Measurements from ENCODE around the gene BIRC5. TPM values are rescaled to one million over a fixed set of nuclear protein-coding genes. Genes with fewer than 3 reads are reported as not detected.
"Not testable (repeated sequence)": the region's sequence is repeated elsewhere in the genome, so short reads cannot be mapped to it uniquely, and the experiment has no call there.

The BIRC5 gene
- total RNA-seq, 2 donors from 2014 or later, result 0.19 to 1.7 TPM

GRCh38 chr17:78219396-78220150 lies 5.5 kb downstream of the BIRC5 start:
- intact Hi-C loops (cut with DNase I), result no loop called here

DNA sequence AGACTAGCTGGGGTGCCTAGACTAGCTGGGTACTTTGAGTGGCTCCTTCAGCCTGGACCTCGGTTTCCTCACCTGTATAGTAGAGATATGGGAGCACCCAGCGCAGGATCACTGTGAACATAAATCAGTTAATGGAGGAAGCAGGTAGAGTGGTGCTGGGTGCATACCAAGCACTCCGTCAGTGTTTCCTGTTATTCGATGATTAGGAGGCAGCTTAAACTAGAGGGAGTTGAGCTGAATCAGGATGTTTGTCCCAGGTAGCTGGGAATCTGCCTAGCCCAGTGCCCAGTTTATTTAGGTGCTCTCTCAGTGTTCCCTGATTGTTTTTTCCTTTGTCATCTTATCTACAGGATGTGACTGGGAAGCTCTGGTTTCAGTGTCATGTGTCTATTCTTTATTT lies 9.0 kb downstream of the BIRC5 start:
- no peak for DNase-seq (ENCODE audit: low spot score)
- intact Hi-C loops (cut with DNase I), result no loop called here

More at GRCh38 chr17:78219396-78220150, 5.5 kb downstream of the BIRC5 start:
- DNase-seq (ENCODE audit: low spot score), result no peak

DNA sequence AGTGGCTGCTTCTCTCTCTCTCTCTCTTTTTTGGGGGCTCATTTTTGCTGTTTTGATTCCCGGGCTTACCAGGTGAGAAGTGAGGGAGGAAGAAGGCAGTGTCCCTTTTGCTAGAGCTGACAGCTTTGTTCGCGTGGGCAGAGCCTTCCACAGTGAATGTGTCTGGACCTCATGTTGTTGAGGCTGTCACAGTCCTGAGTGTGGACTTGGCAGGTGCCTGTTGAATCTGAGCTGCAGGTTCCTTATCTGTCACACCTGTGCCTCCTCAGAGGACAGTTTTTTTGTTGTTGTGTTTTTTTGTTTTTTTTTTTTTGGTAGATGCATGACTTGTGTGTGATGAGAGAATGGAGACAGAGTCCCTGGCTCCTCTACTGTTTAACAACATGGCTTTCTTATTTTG lies 9.7 kb downstream of the BIRC5 start:
- DNase-seq (ENCODE audit: low spot score), result no peak
- intact Hi-C loops (cut with DNase I), result no loop called here

DNA sequence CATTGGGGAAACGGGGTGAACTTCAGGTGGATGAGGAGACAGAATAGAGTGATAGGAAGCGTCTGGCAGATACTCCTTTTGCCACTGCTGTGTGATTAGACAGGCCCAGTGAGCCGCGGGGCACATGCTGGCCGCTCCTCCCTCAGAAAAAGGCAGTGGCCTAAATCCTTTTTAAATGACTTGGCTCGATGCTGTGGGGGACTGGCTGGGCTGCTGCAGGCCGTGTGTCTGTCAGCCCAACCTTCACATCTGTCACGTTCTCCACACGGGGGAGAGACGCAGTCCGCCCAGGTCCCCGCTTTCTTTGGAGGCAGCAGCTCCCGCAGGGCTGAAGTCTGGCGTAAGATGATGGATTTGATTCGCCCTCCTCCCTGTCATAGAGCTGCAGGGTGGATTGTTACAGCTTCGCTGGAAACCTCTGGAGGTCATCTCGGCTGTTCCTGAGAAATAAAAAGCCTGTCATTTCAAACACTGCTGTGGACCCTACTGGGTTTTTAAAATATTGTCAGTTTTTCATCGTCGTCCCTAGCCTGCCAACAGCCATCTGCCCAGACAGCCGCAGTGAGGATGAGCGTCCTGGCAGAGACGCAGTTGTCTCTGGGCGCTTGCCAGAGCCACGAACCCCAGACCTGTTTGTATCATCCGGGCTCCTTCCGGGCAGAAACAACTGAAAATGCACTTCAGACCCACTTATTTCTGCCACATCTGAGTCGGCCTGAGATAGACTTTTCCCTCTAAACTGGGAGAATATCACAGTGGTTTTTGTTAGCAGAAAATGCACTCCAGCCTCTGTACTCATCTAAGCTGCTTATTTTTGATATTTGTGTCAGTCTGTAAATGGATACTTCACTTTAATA lies 10.4 kb downstream of the BIRC5 start:
- intact Hi-C loops (cut with DNase I), result no loop called here
- DNase-seq (ENCODE audit: low spot score), result no peak

- DNase-seq (ENCODE audit: low spot score), result no peak
- intact Hi-C loops (cut with DNase I), result no loop called here
Observed at GRCh38 chr17:78225088-78225865, 11.2 kb downstream of the BIRC5 start.

DNA sequence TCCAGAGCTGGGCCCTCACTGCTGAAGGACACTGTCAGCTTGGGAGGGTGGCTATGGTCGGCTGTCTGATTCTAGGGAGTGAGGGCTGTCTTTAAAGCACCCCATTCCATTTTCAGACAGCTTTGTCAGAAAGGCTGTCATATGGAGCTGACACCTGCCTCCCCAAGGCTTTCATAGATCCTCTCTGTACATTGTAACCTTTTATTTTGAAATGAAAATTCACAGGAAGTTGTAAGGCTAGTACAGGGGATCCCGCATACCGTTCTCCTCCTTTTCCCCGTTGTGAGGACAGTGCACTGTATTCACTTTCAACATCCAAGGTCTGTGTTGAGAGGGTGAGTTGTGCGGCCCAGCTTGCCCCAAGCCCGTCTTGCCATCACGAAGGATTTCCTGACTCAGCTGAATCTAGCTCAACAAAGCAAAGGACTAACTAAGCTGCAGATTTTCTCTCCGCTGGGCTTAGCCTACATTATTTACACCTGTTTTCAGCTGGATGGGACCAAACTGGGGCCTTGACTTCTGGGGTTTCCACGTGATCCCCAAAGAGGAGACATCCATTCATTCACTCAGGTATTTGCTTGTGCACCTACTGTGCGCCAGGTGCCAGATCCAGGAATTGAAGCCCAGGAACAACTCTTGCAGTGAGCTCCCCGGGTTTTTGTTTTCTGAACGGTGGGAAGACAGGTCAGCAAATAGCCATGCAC lies 12.2 kb downstream of the BIRC5 start:
- intact Hi-C loops (cut with DNase I), result no loop called here
- no peak for DNase-seq (ENCODE audit: low spot score)

DNA sequence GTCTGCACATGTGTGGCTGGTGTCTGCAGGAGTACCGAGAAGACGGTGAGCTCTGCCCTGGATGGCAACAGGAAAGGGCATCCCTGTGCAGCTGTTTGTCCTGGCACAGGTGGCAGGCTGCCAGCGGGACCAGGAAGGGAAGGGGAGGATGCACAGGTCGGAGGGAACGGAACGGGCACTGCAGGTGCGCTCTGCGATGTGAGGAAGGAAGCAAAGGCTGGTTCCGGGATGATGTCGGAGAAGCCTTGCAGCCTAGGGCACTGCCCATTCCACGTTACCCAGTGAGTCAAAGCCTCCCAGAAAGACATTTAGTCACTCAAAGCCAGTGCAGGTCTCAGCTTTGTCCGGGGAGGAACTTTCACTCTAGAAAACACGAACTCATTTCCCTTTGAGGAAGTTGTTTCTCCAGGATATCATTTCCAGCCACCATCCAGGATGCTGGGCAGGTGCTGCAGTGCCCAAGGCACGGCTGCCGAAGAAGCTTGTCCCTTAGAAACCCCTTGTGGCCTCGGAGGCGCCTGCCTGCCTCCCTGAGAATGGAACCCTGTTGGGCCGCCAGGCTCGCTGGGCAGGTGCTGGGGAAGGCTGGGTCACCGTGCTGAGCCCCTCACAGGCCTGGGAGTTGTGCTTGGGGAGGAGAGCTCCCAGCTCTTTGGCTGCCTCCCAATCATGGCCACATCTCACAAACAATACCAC lies 12.9 kb downstream of the BIRC5 start:
- intact Hi-C loops (cut with DNase I), result no loop called here
- DNase-seq (ENCODE audit: low spot score), result no peak

- DNase-seq (ENCODE audit: low spot score), result no peak
- intact Hi-C loops (cut with DNase I), result no loop called here
Observed at GRCh38 chr17:78227455-78227916, 13.4 kb downstream of the BIRC5 start.

DNA sequence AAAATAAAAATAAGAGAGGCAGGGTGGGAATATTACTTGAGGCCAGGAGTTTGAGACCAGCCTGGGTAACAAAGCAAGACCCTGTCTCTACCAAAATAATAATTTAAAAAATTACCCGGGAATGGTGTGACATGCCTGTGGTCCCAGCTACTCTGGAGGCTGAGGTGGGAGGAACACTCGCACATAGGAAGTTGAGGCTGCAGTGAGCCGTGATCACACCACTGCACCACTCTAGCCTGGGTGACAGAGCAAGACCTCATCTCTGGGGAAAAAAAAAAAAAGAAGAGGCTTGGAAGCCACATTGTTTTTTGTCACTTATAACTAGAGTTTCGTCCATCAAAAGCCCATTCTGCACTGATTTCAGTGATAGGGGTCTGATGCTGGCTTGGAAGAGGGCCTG lies 14.1 kb downstream of the BIRC5 start:
- no peak for DNase-seq (ENCODE audit: low spot score)
- intact Hi-C loops (cut with DNase I), result no loop called here

GRCh38 chr17:78230252-78230962 lies 16.4 kb downstream of the BIRC5 start:
- intact Hi-C loops (cut with DNase I), result no loop called here
- DNase-seq (ENCODE audit: low spot score), result no peak

GRCh38 chr17:78230996-78231935 lies 17.2 kb downstream of the BIRC5 start, which contains the start of gene TMEM235:
Gene TMEM235 (plus strand): TSS chr17:78231631. CDS start chr17:78232024, 393 bp downstream.
- intact Hi-C loops (cut with DNase I), result no loop called here
- no peak for DNase-seq (ENCODE audit: low spot score)

DNA sequence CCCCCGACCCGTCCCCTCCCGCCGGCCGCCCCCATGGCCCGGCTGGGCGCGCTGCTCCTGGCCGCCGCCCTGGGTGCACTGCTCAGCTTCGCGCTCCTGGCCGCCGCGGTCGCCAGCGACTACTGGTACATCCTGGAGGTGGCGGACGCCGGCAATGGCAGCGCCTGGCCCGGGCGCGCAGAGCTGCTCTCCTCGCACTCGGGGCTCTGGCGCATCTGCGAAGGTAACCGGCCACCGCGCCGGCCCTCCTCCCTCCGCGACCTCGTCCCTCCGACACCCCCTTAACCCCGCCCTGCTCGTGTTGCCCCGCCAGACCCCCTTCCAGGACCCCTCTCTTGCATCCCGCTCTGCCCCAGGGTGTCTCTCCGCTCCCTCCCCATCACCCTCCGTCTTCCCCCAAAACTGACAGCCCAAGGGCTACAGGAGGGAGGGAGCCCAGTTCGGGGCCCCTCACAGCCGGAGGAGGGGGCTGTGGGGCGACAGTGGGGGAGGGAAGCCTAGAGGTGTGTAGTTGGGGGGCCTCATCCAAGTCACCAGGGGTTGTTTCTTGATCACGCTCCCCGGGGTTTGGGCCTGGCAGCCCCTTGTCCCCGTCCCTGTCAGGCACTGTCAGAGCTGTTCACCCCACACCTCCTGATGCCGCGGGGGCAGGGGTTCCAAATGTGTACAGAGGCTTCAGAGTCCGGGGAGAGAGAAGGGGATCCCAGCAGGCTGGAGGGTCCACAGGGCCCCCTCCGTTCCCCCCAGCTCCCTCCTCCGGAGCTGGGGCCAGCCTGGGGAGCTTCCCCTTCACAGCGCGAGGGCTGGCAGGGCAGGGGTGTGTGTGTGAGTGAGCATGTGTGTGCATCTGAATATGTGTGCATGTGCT lies 18.2 kb downstream of the BIRC5 start:
- intact Hi-C loops (cut with DNase I), result no loop called here
- DNase-seq (ENCODE audit: low spot score), result no peak

DNA sequence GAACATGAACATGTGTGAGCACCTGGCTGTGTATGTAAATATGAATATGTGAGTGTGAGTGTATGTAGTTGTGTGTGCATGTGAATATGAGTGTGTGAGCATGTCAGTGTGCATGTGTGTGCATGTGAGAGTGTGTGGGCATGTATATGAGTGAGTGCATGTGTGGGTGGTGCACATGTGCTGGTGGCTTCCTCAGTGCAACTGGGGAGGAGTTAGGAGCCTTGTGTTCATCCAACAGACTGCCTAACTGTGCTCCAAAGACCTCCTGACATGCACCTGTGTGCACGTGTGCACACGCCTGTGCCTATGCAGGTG lies 18.8 kb downstream of the BIRC5 start:
- intact Hi-C loops (cut with DNase I), result no loop called here
- no peak for DNase-seq (ENCODE audit: low spot score)

DNA sequence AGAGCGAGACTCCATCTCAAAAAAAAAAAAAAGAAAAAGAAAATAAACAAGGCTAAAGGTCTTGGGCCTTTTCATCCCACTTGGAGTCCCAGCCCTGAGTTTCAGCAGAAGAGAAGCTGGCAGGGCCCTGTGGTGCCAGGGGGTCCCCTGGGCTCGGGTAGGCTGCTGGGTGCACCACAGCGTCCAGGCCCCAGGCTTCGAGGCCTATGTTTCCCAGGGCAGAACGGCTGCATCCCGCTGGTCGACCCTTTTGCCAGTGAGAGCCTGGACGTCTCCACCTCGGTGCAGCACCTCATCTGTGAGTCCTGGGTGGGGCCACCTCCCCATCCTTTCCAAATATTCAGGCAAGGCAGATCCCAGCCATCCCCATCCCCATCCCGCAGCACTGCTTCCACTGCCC lies 19.6 kb downstream of the BIRC5 start:
- DNase-seq (ENCODE audit: low spot score), result no peak
- intact Hi-C loops (cut with DNase I), result no loop called here

- no peak for DNase-seq (ENCODE audit: low spot score)
- intact Hi-C loops (cut with DNase I), result no loop called here
Observed at GRCh38 chr17:78234261-78234865, 20.3 kb downstream of the BIRC5 start.

DNA sequence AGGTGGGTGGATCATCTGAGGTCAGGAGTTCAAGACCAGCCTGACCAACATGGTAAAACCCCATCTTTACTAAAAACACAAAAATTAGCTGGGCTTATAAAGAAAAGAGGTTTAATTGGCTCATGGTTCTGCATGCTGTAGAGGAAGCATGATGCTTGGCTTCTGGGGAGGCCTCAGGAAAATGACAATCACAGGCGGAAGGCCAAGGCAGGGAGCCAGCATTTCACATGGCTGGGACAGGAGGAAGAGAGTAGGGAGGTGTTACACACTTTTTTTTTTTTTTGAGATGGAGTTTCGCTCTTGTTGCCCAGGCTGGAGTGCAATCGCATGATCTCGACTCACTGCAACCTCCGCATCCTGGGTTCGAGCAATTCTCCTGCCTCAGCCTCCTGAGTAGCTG lies 21.0 kb downstream of the BIRC5 start:
- intact Hi-C loops (cut with DNase I), result not testable (repeated sequence)

More for the DNA sequence above, 21.0 kb downstream of the BIRC5 start:
- not testable (repeated sequence) for DNase-seq (ENCODE audit: low spot score)
